Measurements from ENCODE around the gene C14orf119. TPM values are rescaled to one million over a fixed set of nuclear protein-coding genes. Genes with fewer than 3 reads are reported as not detected.

C14orf119 gene
- total and polyA plus RNA-seq, 9 of the 15 experiments (the other 6 are each of a cell fraction or from before 2014, with no cell fraction given) = 36.7 to 251 (median 51.8) TPM

DNA sequence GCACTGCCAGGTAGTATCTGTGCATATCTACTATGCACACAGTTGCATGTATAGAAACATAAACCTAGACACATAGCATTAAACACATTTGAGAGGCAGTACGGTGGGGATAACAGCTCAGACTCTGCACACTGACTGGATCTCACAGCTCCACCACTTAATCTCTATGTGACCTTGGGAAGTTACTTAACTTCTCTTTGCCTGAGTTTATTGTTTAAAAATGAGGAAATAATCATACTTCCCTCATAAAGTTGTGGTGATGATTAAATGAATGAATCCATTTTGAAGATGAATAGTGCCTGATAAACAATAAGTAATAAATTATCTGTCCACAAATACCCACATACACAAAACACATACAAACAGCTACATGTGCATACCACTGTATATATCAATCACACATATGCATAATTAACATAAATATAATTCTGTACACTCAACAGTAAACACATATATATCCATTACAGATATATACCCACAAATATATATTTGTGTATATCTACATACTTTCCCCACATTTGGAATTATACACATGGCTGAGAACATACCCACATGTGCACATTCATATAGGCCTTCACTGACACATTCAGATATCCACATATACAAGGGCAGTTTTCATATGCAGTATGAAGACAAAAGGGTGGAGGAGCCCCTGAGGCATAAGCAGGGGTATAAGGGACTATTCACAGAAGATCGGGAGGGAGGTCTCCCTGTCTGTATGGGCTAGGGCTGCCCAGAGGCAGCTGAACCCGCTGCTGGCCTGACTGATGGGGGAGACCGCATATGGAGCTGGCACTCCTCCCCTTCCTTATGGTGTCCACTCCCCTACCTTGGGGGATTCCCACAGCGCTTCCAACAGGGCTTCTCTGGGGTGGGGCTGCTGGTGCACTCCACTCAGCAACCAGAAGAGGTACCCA lies 43.9 kb upstream of the C14orf119 start (continued):
- no peak for TF ChIP-seq RBM25 (IDR thresholded peaks at IDR 0.05; ENCODE audit: low read depth, low read length, severe bottlenecking)

DNA sequence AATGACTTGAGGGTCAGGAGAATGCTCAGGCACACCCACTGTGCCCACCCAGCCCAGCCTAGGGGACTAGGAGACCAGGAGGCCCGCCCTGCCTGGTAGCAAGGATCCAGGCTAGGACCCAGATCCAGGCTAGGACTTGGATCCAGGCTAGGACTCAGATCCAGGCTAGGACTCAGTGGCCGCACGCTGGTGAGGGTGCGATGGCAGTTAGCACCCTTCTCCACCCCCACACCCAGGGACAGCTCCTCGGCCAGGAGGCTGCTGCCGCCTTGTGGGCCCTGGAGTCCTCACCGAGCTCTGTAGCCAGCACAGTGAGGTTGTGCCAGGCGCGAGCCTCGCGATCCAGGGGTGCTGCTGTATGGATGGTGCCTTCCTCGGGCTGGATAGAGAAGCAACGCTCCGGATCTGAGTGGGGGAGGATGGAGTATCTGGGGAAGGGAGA lies 43.1 kb upstream of the C14orf119 start:
- Histone ChIP-seq H2AFZ (ENCODE audit: low read depth, low read length) (no peak overlapping the region), H3K9ac (ENCODE audit: insufficient read depth in 1 of 2, low read depth in 2 of 2, low read length in 2 of 2) (peak overlapping the region in 1 of 2 experiments; percentile 57; a peak in 1 of 4 replicates), H3K4me2 (ENCODE audit: insufficient read depth, low read length) (no peak overlapping the region), H3K79me2 (ENCODE audit: control insufficient read depth, insufficient read depth, low read length) (no peaks in the 10 kb centered on the region; the same call in 2 of the 3 replicates), H3K27ac (ENCODE audit: extremely low read depth, low read depth, low read length) (no peak overlapping the region), H3K27me3 (ENCODE audit: control insufficient read depth in 2 of 2, insufficient read depth in 2 of 2, low read length in 2 of 2) (no peaks in the 10 kb centered on the region), H4K20me1 (replicated peaks; ENCODE audit: control insufficient read depth, insufficient read depth, low read length) (no peaks in the 10 kb centered on the region), H3K36me3 (ENCODE audit: control insufficient read depth, insufficient read depth, low read length) (peaks cover 5% of the 10 kb centered on the region; the same call in 1 of the 3 replicates), H3K4me1 (replicated peaks in 1 of 2; ENCODE audit: control insufficient read depth in 2 of 2, insufficient read depth in 2 of 2, low read length in 2 of 2) (peaks cover 11 to 39% of the 10 kb centered on the region in 2 experiments), H3K9me1 (ENCODE audit: control insufficient read depth, insufficient read depth, low read length) (no peaks in the 10 kb centered on the region), H3K4me3 (no peak overlapping the region), H3K9me3 (replicated peaks; ENCODE audit: control insufficient read depth, insufficient read depth, low read depth, low read length) (no peaks in the 10 kb centered on the region)
- ChIA-PET POLR2A (interaction anchor here (0.6 to 1.5 kb wide), 3 partner anchors 68 to 118 kb away, joined by 3 to 5 read pairs (median 3); no protein-coding TSS in a partner anchor), CTCF (ENCODE audit: low intra/inter-chr PET ratio) (interaction anchor here (1.8 to 9.2 kb wide), 3 partner anchors 57 to 78 kb away, joined by 11 to 141 read pairs (median 45); no protein-coding TSS in a partner anchor)
- no TSS peak for BruUV-seq (replicated peaks)
- in situ Hi-C loops (cut with MboI) (loop anchor here (5.0 kb wide), 1 partner anchor 75 kb away; no protein-coding TSS in a partner anchor), intact Hi-C loops (cut with micrococcal nuclease) (loop anchor here (1.0 kb wide), 1 partner anchor 58 kb away; no protein-coding TSS in a partner anchor)
- WGBS (ENCODE audit: insufficient coverage, low coverage, missing lambda C conversion rate) = 48% methylated on average over 7 of the region's 14 CpGs
- DNase-seq (ENCODE audit: extremely low read depth in 1 of 4, low spot score in 3 of 4) = peak; percentile 38 to 60 (median 53)
- FAIRE-seq = peak; percentile 19
- ATAC-seq = peak; percentile 60
- TF ChIP-seq, protein P1, sequence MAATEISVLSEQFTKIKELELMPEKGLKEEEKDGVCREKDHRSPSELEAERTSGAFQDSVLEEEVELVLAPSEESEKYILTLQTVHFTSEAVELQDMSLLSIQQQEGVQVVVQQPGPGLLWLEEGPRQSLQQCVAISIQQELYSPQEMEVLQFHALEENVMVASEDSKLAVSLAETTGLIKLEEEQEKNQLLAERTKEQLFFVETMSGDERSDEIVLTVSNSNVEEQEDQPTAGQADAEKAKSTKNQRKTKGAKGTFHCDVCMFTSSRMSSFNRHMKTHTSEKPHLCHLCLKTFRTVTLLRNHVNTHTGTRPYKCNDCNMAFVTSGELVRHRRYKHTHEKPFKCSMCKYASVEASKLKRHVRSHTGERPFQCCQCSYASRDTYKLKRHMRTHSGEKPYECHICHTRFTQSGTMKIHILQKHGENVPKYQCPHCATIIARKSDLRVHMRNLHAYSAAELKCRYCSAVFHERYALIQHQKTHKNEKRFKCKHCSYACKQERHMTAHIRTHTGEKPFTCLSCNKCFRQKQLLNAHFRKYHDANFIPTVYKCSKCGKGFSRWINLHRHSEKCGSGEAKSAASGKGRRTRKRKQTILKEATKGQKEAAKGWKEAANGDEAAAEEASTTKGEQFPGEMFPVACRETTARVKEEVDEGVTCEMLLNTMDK (IDR thresholded peaks at IDR 0.05; ENCODE audit: borderline replicate concordance, insufficient read depth, low read depth, low read length, poor library complexity, severe bottlenecking) = peak; percentile 18
- TF ChIP-seq, protein P2, sequence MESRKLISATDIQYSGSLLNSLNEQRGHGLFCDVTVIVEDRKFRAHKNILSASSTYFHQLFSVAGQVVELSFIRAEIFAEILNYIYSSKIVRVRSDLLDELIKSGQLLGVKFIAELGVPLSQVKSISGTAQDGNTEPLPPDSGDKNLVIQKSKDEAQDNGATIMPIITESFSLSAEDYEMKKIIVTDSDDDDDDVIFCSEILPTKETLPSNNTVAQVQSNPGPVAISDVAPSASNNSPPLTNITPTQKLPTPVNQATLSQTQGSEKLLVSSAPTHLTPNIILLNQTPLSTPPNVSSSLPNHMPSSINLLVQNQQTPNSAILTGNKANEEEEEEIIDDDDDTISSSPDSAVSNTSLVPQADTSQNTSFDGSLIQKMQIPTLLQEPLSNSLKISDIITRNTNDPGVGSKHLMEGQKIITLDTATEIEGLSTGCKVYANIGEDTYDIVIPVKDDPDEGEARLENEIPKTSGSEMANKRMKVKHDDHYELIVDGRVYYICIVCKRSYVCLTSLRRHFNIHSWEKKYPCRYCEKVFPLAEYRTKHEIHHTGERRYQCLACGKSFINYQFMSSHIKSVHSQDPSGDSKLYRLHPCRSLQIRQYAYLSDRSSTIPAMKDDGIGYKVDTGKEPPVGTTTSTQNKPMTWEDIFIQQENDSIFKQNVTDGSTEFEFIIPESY (CRISPR knock-in tag; IDR thresholded peaks at IDR 0.05) = peak; percentile 98

Data from K562 (cell line).